Astrocyte of the spinal cord (primary cell): ENCODE results near the gene FUT8.
A peak's percentile ranks its signal among the peaks of the same experiment; 100 is the strongest.

Experiments
- DNase-seq: peaks from one replicate; pipeline ENCODE4 v3.0.0; 2011; ENCODE audit warnings: low read depth, low spot score
- H3K4me3 ChIP-seq: 2 replicates; pipeline ENCODE4 v1.5.1; 2011; ENCODE audit warnings: low read depth, mild to moderate bottlenecking, low read length, moderate library complexity
- CTCF ChIP-seq: IDR thresholded peaks from 2 replicates; pipeline ENCODE4 v1.5.1; 2012; ENCODE audit warnings: low read depth, mild to moderate bottlenecking, low read length, inconsistent platforms
- in situ Hi-C: cut with HindIII; loops from 2 replicates; pipeline ENCODE4 v1.10.0; 2017; ENCODE audit warnings: low sequenced_read_pairs

FUT8 gene

GRCh38 chr14:65502676-65503124, 90.2 kb downstream of the FUT8 start:
- no peak for TF ChIP-seq CTCF
- no peak overlapping the region for H3K4me3 ChIP-seq
- peak; percentile 78 for DNase-seq
- in situ Hi-C loops, result no loop called here

GRCh38 chr14:65503771-65504170, 91.2 kb downstream of the FUT8 start:
- no peak for TF ChIP-seq CTCF
- DNase-seq, result no peak
- no peak overlapping the region for H3K4me3 ChIP-seq
- in situ Hi-C loops, result no loop called here

- no peak overlapping the region for H3K4me3 ChIP-seq
- in situ Hi-C loops, result no loop called here
- no peak for TF ChIP-seq CTCF
- no peak for DNase-seq
Observed at GRCh38 chr14:65506801-65507200, 94.3 kb downstream of the FUT8 start.

- no peak for DNase-seq
- in situ Hi-C loops, result no loop called here
- TF ChIP-seq CTCF, result no peak
- no peak overlapping the region for H3K4me3 ChIP-seq
Observed at GRCh38 chr14:65509842-65510241, 97.3 kb downstream of the FUT8 start.

- H3K4me3 ChIP-seq, result no peak overlapping the region
- no peak for TF ChIP-seq CTCF
- in situ Hi-C loops, result no loop called here
- DNase-seq, result no peak
Observed at GRCh38 chr14:65513671-65514070, 101.1 kb downstream of the FUT8 start.

GRCh38 chr14:65517635-65518542, 105.4 kb downstream of the FUT8 start:
- DNase-seq, result no peak
- in situ Hi-C loops, result no loop called here

More at GRCh38 chr14:65517635-65518542, 105.4 kb downstream of the FUT8 start:
- TF ChIP-seq CTCF, result no peak
- no peak overlapping the region for H3K4me3 ChIP-seq
